ENCODE results near the gene AMPD3. TPM values are rescaled to one million over a fixed set of nuclear protein-coding genes. Genes with fewer than 3 reads are reported as not detected.

Gene AMPD3
- total RNA-seq, 2 experiments from 2014 or later: 10.5 to 13.0 TPM

GRCh38 chr11:10498426-10499250 is 43.6 kb downstream of the AMPD3 start:
- ChIA-PET POLR2A (no interaction called here), CTCF (no interaction called here)

GRCh38 chr11:10499452-10499851 is 44.4 kb downstream of the AMPD3 start:
- ChIA-PET CTCF (no interaction called here), POLR2A (no interaction called here)

DNA sequence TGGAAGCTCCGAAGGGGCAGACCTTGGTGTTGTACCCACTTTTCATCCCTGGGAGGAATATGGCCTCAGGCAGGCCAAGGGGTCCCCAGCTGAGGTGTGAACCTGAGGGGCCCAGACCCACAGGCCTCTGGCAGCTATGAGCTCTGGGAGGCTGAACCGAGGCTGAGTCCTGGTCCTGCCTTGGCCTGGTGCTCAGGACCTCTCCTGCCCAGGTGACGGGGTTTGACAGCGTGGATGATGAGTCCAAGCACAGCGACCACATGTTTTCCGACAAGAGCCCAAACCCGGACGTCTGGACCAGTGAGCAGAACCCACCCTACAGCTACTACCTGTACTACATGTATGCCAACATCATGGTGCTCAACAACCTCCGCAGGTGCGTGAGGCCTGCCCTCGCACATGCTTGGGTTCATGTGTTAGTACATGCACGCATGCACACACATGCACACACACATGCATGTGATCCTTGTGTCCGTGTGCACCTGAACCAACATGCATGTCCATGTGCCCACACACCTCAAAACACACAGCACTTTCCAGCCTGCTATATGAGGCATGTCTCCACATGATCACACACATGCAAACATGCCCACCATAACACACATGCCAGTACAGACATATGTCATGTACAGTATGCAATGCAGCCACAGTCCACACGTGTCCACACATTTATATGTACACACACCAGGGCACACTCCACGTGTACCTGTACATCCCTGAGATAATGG is 45.0 kb downstream of the AMPD3 start:
- ChIA-PET CTCF (no interaction called here), POLR2A (no interaction called here)

DNA sequence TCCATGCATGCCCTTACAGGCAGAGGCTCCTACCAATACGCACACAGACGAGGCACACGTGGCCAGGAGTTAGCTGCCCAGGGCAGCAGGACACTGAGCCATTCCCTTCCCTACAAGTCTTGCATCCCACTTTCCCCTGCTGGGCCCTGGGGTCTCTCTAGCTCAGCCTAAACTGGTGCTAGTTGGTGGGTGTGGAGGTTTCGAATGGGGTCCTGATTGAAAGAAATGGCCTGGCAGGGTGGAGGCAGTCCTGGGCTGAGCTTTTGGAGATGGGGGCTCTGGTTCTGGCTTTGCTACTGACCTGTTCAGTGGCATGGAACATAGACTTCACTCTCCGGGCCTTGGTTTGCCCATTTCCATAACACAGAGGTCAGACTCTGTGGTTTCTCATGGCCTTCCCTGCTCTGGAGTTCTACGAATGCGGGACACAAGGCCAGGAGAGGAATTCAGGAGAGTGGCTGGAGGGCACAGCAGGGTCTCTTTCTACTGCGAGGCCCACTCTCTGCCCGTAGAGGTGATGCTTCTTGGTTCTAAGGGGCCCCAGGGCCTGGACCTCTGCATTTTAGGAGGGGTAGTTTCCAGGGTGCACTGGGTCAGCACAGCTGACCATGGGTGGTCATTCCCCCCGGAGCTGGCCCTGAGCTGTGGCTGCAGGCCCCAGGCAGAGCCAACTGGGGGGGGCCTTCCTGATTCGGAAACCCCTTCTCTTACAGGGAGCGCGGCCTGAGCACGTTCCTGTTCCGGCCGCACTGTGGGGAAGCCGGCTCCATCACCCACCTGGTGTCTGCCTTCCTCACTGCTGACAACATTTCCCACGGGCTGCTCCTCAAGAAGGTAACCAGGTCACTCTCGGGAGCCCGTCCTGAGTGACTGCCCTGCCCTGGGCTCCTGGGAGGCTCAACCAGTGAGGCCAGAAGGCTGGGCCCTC is 46.0 kb downstream of the AMPD3 start:
- ChIA-PET CTCF (no interaction called here), POLR2A (no interaction called here)

DNA sequence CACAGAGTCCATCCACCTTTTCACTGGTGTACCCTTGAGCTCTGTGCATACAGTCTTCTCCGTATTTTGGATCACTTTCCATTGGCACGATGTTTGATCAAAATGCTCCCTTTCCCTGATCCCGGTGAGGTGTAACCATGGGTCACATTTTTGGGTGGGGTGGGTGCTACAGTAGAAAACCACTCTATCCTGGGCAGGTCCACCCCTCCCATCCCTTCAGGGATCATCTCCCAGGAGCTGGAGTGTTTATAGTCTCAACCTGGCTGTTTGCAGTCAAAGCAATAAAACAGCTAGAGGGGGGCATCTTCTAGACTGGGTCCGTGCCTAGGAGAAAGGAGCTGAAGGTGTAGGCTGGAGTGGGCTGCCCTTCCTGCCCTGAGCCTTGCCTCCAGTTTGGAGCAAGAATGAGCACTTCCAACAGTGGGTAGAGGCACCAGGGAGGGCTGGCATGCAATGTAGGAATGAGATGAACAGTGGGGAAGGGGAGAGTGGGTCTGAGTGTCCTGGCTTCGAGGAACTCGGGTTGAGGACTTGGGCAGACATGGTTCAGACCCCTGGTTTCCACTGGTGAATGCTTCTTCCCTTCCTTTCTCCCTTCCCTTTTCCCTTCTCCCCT is 47.1 kb downstream of the AMPD3 start:
- ChIA-PET POLR2A (no interaction called here), CTCF (interaction anchor here (1.4 kb wide), 1 partner anchor 152 kb away, joined by 3 read pairs; no protein-coding TSS in a partner anchor)

- POLR2A ChIA-PET: no interaction called here
- CTCF ChIA-PET: interaction anchor here (1.4 kb wide), 1 partner anchor 151 kb away, joined by 3 read pairs; no protein-coding TSS in a partner anchor
Observed at GRCh38 chr11:10502770-10503169, 47.7 kb downstream of the AMPD3 start.

- POLR2A ChIA-PET: interaction anchor here (0.5 kb wide), 1 partner anchor 960 kb away, joined by 3 read pairs; no protein-coding TSS in a partner anchor
- CTCF ChIA-PET: interaction anchor here (1.4 kb wide), 1 partner anchor 151 kb away, joined by 3 read pairs; no protein-coding TSS in a partner anchor
Observed at GRCh38 chr11:10503221-10503620, 48.2 kb downstream of the AMPD3 start.

GRCh38 chr11:10503777-10504480 is 48.9 kb downstream of the AMPD3 start:
- CTCF ChIA-PET: interaction anchor here (1.4 kb wide), 1 partner anchor 150 kb away, joined by 3 read pairs; no protein-coding TSS in a partner anchor
- POLR2A ChIA-PET: interaction anchor here (0.5 kb wide), 1 partner anchor 959 kb away, joined by 3 read pairs; no protein-coding TSS in a partner anchor

GRCh38 chr11:10504490-10504889 is 49.4 kb downstream of the AMPD3 start:
- CTCF ChIA-PET: no interaction called here
- POLR2A ChIA-PET: no interaction called here

DNA sequence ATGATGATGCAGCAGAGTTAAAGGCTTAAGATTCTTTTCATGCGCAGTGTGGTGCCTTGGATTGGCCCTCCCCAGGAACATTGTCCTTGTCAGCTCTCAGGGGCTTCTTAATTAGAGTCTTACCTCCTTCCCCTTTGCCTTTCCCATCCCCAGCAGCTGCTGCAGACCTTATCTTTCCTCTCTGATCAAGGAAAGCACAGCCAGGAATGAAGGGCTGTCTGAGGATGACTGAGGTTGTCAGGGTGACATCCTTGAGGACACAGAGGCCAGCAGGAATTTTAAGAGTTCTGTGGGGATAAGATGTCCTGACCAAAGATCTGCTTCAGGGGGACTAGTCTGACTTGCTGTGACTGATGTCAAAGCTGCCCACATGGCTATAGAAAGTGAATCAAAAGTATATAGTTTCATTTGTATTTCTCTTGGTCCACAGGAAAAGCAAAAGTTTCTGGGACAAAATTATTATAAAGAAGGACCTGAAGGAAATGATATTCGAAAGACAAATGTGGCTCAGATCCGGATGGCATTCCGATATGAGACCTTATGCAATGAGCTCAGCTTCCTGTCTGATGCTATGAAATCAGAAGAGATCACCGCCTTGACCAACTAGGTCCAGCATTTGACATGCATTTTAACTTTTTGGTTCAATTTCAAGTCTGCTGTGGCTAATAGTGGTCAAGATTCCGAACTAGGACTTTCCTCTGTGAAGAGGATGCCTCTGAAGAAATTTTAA is 50.4 kb downstream of the AMPD3 start:
- POLR2A ChIA-PET: no interaction called here
- CTCF ChIA-PET: interaction anchor here (1.5 kb wide), 1 partner anchor 35 kb away, joined by 3 read pairs; the partner anchor contains the start of gene RNF141

GRCh38 chr11:10506008-10506370 is 50.9 kb downstream of the AMPD3 start:
- POLR2A ChIA-PET: no interaction called here
- CTCF ChIA-PET: interaction anchor here (1.5 kb wide), 1 partner anchor 35 kb away, joined by 3 read pairs; the partner anchor contains the start of gene RNF141

- CTCF ChIA-PET: interaction anchor here (1.2 to 2.2 kb wide), 2 partner anchors 17 to 30 kb away, joined by 3 to 4 read pairs; partner anchors contain the start of gene RNF141
Observed at GRCh38 chr11:10511181-10511621, 56.1 kb downstream of the AMPD3 start.

DNA sequence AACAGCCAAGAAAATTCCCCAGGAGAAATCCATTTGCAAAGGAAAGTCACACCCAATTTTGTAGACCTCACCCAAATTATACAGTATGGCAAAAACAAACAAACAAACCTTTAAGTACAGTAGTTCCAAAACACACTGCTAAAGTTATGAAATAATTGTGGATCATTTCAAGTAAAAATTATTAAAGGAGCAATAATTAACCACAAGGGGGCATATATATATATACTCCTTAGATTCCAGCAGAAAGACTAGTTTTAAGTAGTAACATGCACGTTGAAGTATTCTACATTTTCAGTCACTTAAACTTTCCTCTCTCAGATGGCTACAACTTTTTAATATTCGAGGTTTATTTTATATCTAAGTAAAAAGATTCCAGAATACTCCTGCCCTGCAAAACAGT is 59.1 kb downstream of the AMPD3 start:
- POLR2A ChIA-PET: no interaction called here
- CTCF ChIA-PET: no interaction called here

More at GRCh38 chr11:10511181-10511621, 56.1 kb downstream of the AMPD3 start:
- POLR2A ChIA-PET: no interaction called here

DNA sequence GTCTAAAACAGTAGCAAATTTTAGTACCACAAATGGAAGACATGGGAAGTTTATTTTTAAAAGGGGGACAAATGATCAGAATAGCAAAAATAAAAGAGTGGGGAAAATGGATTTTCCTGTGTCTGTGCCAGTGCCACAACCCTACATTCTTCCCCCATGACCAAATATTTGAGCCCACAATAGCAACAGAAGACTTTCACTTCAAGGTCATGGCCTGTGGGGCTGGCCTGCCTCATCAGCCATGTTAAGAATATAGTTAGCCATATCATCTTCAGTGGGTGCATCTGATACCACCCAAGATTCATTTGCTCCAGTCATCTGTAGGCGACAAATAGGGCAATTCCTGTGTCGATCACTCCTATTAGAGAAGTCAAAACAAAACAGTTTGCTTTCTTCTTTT is 59.6 kb downstream of the AMPD3 start:
- ChIA-PET CTCF (no interaction called here), POLR2A (no interaction called here)

DNA sequence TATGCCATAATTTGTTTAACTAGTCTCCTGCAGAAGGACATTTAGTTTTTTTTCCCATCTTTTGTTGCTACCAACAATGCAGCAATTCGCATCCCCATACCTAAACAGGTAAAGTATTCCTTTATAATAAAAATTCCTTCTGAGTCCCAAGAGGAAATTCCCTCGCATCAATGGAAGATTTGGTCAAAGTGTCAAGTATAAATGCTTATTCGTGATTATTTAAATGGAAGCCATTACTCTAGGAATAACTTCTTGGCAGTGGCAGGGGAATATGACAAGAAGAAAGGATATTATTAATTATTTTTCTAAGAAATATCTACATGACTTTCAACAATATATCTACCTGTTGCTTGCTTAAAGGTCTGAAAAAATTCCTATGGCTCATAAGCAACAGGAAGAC is 60.4 kb downstream of the AMPD3 start:
- CTCF ChIA-PET: no interaction called here
- POLR2A ChIA-PET: no interaction called here

DNA sequence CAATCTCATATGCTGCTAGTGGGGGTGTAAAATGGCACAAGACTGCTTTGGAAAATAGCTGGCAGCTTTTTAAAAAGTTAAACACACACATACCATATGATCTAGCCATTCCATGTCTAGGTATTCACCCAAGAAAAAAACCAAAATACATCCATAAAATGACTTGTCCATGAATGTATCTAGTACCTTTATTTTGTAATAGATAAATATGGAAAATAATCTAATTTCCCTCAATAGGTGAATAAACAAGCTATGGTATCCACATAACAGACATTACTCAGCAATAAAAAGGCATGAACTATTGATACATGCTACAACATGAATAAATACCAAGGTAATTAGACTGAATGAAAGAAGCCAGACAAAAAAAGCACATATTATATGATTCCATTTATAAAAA is 63.1 kb downstream of the AMPD3 start:
- CTCF ChIA-PET: no interaction called here
- POLR2A ChIA-PET: no interaction called here

GRCh38 chr11:10518891-10519290 is 63.8 kb downstream of the AMPD3 start:
- ChIA-PET POLR2A (no interaction called here), CTCF (no interaction called here)

- CTCF ChIA-PET: no interaction called here
- POLR2A ChIA-PET: no interaction called here
Observed at GRCh38 chr11:10519630-10520029, 64.6 kb downstream of the AMPD3 start.
